Esophagus muscularis mucosa (tissue), 4 donors: ENCODE results near the gene NARF. TPM values are rescaled to one million over a fixed set of nuclear protein-coding genes. Genes with fewer than 3 reads are reported as not detected.
"Not testable (repeated sequence)": the region's sequence is repeated elsewhere in the genome, so short reads cannot be mapped to it uniquely, and the experiment has no call there.

Experiments
- DNase-seq: peaks from one replicate; pipeline ENCODE4 v3.0.0-alpha.2; 2017; ENCODE audit errors: extremely low spot score
- H3K27ac ChIP-seq, 4 donors: fragments of 200-600 bp; sonication (generic); replicated peaks in 1 of 4; 1 replicate in 3 of 4; 2 replicates in 1 of 4; pipeline ENCODE4 v1.5.1; 2016 to 2019; ENCODE audit warnings: mild to moderate bottlenecking in 1 of 4
- H3K27me3 ChIP-seq, 4 donors: fragments of 200-600 bp; sonication (generic); one replicate each; pipeline versions ENCODE4 v1.5.1 to v1.6.0; 2016 to 2019
- H3K36me3 ChIP-seq, 4 donors: fragments of 200-600 bp; sonication (generic); one replicate each; pipeline ENCODE4 v1.5.1; 2016 to 2019
- H3K4me1 ChIP-seq, 4 donors: fragments of 200-600 bp; sonication (generic); one replicate each; pipeline ENCODE4 v1.5.1; 2016 to 2019
- H3K4me3 ChIP-seq, 4 donors: fragments of 200-600 bp; sonication (generic); 1 replicate in 2 of 4; 2 replicates in 2 of 4; pipeline ENCODE4 v1.5.1; 2016 to 2019; ENCODE audit warnings: mild to moderate bottlenecking in 4 of 4, moderate library complexity in 1 of 4
- H3K9me3 ChIP-seq, 4 donors: fragments of 200-600 bp; sonication (generic); 1 replicate in 3 of 4; 2 replicates in 1 of 4; pipeline ENCODE4 v1.5.1; 2016 to 2019
- CTCF ChIP-seq, 3 experiments: fragments of 200-600 bp in 2 of 3; fragments of 450-650 bp in 1 of 3; sonication (generic) in 2 of 3; IDR thresholded peaks; one replicate each; pipeline ENCODE4 v1.5.1; 2017 to 2019; ENCODE audit warnings: antibody characterized with exemption in 3 of 3, mild to moderate bottlenecking in 2 of 3, moderate library complexity in 1 of 3
- EP300 ChIP-seq: sonication (generic); formaldehyde crosslinking; IDR thresholded peaks from one replicate; pipeline ENCODE4 v1.6.1; 2017; ENCODE audit warnings: antibody characterized with exemption
- POLR2A ChIP-seq: fragments of 450-650 bp; IDR thresholded peaks from one replicate; pipeline ENCODE4 v1.6.1; 2017; ENCODE audit warnings: antibody characterized with exemption, moderate library complexity, mild to moderate bottlenecking, low read depth
- POLR2AphosphoS5 ChIP-seq, 2 donors: sonication (generic); formaldehyde crosslinking; IDR thresholded peaks; one replicate each; pipeline ENCODE4 v1.6.1; 2017; ENCODE audit warnings: antibody characterized with exemption in 2 of 2
- WGBS: methylation state at CpG from one replicate; pipeline ENCODE4 v1.1.5; 2018; 5-methylcytosine and 5-hydroxymethylcytosine counted together
- intact Hi-C: fragments of 100-400 bp; cut with DNase I; formaldehyde crosslinking; loops from one replicate; pipeline ENCODE4 v1.15.1; 2023
- total RNA-seq, 4 donors: library from RNA; depleted of rRNA; stranded (reverse); fragments of >200 nt; gene quantifications; one replicate each; pipeline versions ENCODE4 v1.1.0 to v1.2.1, GENCODE V29; 2016

NARF gene
- 10 to 100 TPM; 26.2 to 30.9 (median 29.3) TPM for total RNA-seq

GRCh38 chr17:82458179-82458884 is at the start of gene NARF:
NARF (plus strand) TSS chr17:82458741; CDS start chr17:82458804, 63 bp downstream.
- Histone ChIP-seq H3K27me3 (no peaks in the 10 kb centered on the region), H3K9me3 (no peaks in the 10 kb centered on the region), H3K27ac (peak within 1 kb of the TSS; percentile 99 to 100 (median 100)), H3K4me3 (peak within 1 kb of the TSS; percentile 84 to 99 (median 97)), H3K4me1 (peaks cover 20 to 37% (median 31%) of the 10 kb centered on the region in 4 donors), H3K36me3 (peaks cover 24 to 37% (median 33%) of the 10 kb centered on the region in 4 donors)
- peak; percentile 86 to 100 for TF ChIP-seq POLR2AphosphoS5 (IDR thresholded peaks at IDR 0.05)
- TF ChIP-seq EP300: no peak
- TF ChIP-seq CTCF (IDR thresholded peaks at IDR 0.05): no peak
- TF ChIP-seq POLR2A: peak; percentile 98
- DNase-seq: peak; percentile 100
- intact Hi-C loops: no loop called here
- WGBS: 1% methylated on average over 16 of the region's 85 CpGs

- Histone ChIP-seq H3K4me3 (no peak overlapping the region), H3K27me3 (no peaks in the 10 kb centered on the region), H3K36me3 (peaks cover 5 to 75% (median 33%) of the 10 kb centered on the region in 4 donors), H3K27ac (no peak overlapping the region), H3K4me1 (peaks cover 0 to 5% (median 0%) of the 10 kb centered on the region in 4 donors), H3K9me3 (no peaks in the 10 kb centered on the region)
- intact Hi-C loops: no loop called here
- DNase-seq: no peak
- WGBS: 90% methylated on average over 21 of the region's 21 CpGs
- TF ChIP-seq POLR2AphosphoS5 (IDR thresholded peaks at IDR 0.05) (no peak), CTCF (IDR thresholded peaks at IDR 0.05) (no peak), POLR2A (no peak), EP300 (no peak)
Measured at GRCh38 chr17:82408938-82409318, 49.6 kb upstream of the NARF start.

DNA sequence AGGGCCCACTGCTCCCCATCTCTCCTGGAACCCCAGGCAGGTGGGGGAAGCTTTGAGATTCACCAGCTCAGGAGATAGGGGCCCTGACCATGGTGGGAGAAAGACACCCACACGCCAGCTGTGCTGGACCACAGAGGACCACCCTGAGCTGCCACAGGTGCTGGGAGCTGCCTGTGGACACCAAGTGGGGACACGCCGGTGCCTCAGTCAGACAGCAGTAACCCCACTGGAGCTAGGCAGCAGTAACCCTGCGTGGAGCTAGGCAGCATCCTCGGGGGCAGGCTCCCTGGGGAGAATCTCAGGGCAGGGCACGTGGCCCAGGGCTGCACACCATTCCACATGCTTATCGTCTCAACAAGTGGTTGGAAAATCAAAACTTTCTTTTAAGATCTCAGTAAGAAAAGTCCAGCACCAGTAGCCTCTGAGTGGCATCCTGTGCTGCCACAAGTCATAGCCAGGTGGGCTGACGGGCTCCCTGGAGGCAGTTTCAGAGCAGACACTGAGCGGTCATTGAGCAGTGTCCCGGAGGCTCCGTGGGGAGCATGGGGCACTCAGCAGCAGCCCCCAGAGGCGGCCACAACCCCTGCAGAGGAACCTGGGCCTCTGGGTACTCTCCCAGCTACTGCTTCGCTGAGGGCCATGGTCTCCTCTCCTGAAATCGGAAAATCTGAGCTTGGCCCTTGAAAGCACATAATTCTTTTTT is 48.4 kb upstream of the NARF start:
- intact Hi-C loops: no loop called here
- H3K27me3 ChIP-seq: no peaks in the 10 kb centered on the region
- DNase-seq: no peak

DNA sequence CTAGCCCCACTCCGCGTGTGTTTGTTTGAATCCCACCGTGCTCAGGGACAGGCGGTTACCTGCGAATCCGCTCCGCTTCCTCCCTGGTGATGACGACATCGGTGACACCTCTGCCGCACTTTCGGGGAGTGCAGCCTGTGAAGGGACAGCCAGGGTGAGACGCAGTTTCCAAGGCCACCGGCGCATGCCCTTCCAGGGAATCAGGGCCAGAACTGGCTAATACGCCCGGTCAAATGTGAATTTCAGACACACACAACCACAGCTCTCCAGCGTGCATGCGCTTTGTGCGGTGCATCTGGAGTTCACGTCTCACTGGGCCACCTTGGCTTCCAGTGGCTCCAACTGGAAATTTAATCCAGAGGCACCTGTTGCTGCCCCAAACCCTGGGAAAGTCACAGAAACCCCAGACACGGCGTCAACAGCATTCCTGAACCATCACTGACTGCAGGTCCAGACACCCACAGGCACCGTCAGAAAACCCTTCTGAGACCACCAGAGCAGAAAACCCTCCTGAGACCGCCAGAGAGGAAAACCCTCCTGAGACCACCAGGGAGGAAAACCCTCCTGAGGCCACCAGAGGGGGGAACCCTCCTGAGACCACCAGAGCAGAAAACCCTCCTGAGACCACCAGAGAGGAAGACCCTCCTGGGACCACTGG is 47.0 kb upstream of the NARF start:
- Histone ChIP-seq H3K27me3 (no peaks in the 10 kb centered on the region), H3K4me1 (peaks cover 6 to 10% (median 9%) of the 10 kb centered on the region in 4 donors), H3K36me3 (peaks cover 0 to 55% (median 22%) of the 10 kb centered on the region in 4 donors), H3K9me3 (no peaks in the 10 kb centered on the region), H3K27ac (no peak overlapping the region), H3K4me3 (no peak overlapping the region)
- no peak for DNase-seq
- intact Hi-C loops: no loop called here
- 92% methylated on average over 23 of the region's 24 CpGs for WGBS
- TF ChIP-seq EP300 (no peak), POLR2AphosphoS5 (IDR thresholded peaks at IDR 0.05) (no peak), CTCF (IDR thresholded peaks at IDR 0.05) (no peak), POLR2A (no peak)

More for the DNA sequence above, 48.4 kb upstream of the NARF start:
- Histone ChIP-seq H3K4me3 (no peak overlapping the region), H3K27ac (no peak overlapping the region), H3K4me1 (peaks cover 6 to 10% (median 9%) of the 10 kb centered on the region in 4 donors), H3K36me3 (peaks cover 0 to 65% (median 27%) of the 10 kb centered on the region in 4 donors), H3K9me3 (no peaks in the 10 kb centered on the region)
- no peak for TF ChIP-seq POLR2A
- TF ChIP-seq EP300: no peak
- no peak for TF ChIP-seq CTCF (IDR thresholded peaks at IDR 0.05)
- TF ChIP-seq POLR2AphosphoS5 (IDR thresholded peaks at IDR 0.05): no peak
- 88% methylated on average over 13 of the region's 14 CpGs for WGBS

- H3K9me3 ChIP-seq, H3K27ac ChIP-seq, intact Hi-C loops, DNase-seq, H3K27me3 ChIP-seq, H3K4me3 ChIP-seq: not testable (repeated sequence)
- Histone ChIP-seq H3K36me3 (peaks cover 0 to 50% (median 22%) of the 10 kb centered on the region in 4 donors), H3K4me1 (peaks cover 6 to 10% (median 8%) of the 10 kb centered on the region in 4 donors)
- 94% methylated on average over 16 of the region's 16 CpGs for WGBS
Measured at GRCh38 chr17:82412081-82412480, 46.5 kb upstream of the NARF start.
